Adrenal gland (tissue), 12 donors: ENCODE measurements around the gene CTTNBP2NL. TPM values are rescaled to one million over a fixed set of nuclear protein-coding genes. Genes with fewer than 3 reads are reported as not detected.
"Not testable (repeated sequence)": the region's sequence is repeated elsewhere in the genome, so short reads cannot be mapped to it uniquely, and the experiment has no call there.

Experiments used
- DNase-seq, 7 donors: peaks; one replicate each; pipeline ENCODE4 v3.0.0-alpha.2; 2019 to 2020
- H3K27ac ChIP-seq, 5 donors: fragments of 200-600 bp; sonication (generic) in 4 of 5; 1 replicate in 3 of 5; 2 replicates in 2 of 5; pipeline versions ENCODE4 v1.5.1 to v1.8.0; 2016 to 2020; ENCODE audit warnings: mild to moderate bottlenecking in 1 of 5
- H3K27me3 ChIP-seq: fragments of 200-600 bp; 2 replicates; pipeline ENCODE4 v1.8.0; 2021
- H3K36me3 ChIP-seq, 2 donors: fragments of 200-600 bp; replicated peaks in 1 of 2; 1 replicate in 1 of 2; 2 replicates in 1 of 2; pipeline versions ENCODE4 v1.5.1 to v1.8.0; 2018 to 2022
- H3K4me1 ChIP-seq, 2 donors: fragments of 200-600 bp; replicated peaks in 1 of 2; 1 replicate in 1 of 2; 2 replicates in 1 of 2; pipeline versions ENCODE4 v1.5.1 to v1.8.0; 2018 to 2021
- H3K4me3 ChIP-seq, 4 donors: fragments of 200-600 bp; sonication (generic) in 3 of 4; one replicate each; pipeline ENCODE4 v1.5.1; 2016 to 2018
- H3K9me3 ChIP-seq, 3 donors: fragments of 200-600 bp; sonication (generic) in 1 of 3; replicated peaks in 1 of 3; 1 replicate in 2 of 3; 2 replicates in 1 of 3; pipeline versions ENCODE4 v1.5.1 to v1.8.0; 2016 to 2021
- POLR2A ChIP-seq, 2 donors: fragments of 450-650 bp; IDR thresholded peaks; one replicate each; pipeline ENCODE4 v1.6.1; 2017; ENCODE audit warnings: antibody characterized with exemption in 2 of 2, mild to moderate bottlenecking in 2 of 2, moderate library complexity in 1 of 2
- WGBS, 4 donors: extraction: QIAGEN DNeasy Blood & Tissue Kit in 2 of 4; methylation state at CpG; one replicate each; pipeline versions ENCODE4 v1.1.5 to v1.1.7; 2013 to 2017; 5-methylcytosine and 5-hydroxymethylcytosine counted together
- intact Hi-C, 2 donors: fragments of 100-400 bp; cut with DNase I; formaldehyde crosslinking; loops; one replicate each; pipeline versions ENCODE4 v1.14.1 to v1.15.0; 2022 to 2023
- polyA plus RNA-seq, 3 donors: library from polyadenylated mRNA; stranded (reverse); fragments of 200-250 nt in 2 of 3; fragments of 350-450 nt in 1 of 3; fragmentation: Illumina TruSeq in 1 of 3; extraction: RNeasy Lipid Tissue Mini Kit (QIAGEN cat#74804) in 1 of 3; gene quantifications; one replicate each; pipeline ENCODE4 v1.2.3, GENCODE V29; 2013 to 2014
- total RNA-seq, 9 donors: library from RNA; depleted of rRNA in 4 of 9; stranded (reverse); fragments of >200 nt in 4 of 9; fragments of 120-200 nt in 1 of 9; fragmentation: NEBNext Ultra II Directional in 1 of 9; extraction: Animal tissue kit (Norgen Biotek cat#: 25700) in 1 of 9; gene quantifications; one replicate each; pipeline versions ENCODE4 v1.1.0 to v1.2.4, GENCODE V29; 2013 to 2023
- TF ChIP-seq, protein P1 (sequence below), 6 experiments: fragments of 450-650 bp in 4 of 6; fragments of 200-600 bp in 2 of 6; sonication (generic) in 1 of 6; IDR thresholded peaks; 1 replicate in 5 of 6; 2 replicates in 1 of 6; pipeline versions ENCODE4 v1.5.1 to v1.8.0; 2016 to 2021; ENCODE audit warnings: antibody characterized with exemption in 6 of 6, mild to moderate bottlenecking in 2 of 6, moderate library complexity in 1 of 6
- donor health status: healthy with polysubstance abuse.
- donor health status: Bipolar disorder and iron deficiency.
- donor health status: DM: yes; HTN: yes; CAD: no.
- donor health status: DM: no; HTN: no; CAD: no.
- donor health status: DM: no; HTN: no; CAD: no.
- donor health status: DM: yes; HTN: yes; CAD: no.

Gene CTTNBP2NL
- total and polyA plus RNA-seq, 12 donors: 2.5 to 22.0 (median 9.9) TPM

GRCh38 chr1:112431038-112431437, 35.0 kb downstream of the CTTNBP2NL start:
- WGBS, 4 donors: 58 to 67% (median 61%) methylated on average over 1 of the region's 1 CpG
- intact Hi-C loops: no loop called here
- Histone ChIP-seq H3K27me3 (no peaks in the 10 kb centered on the region), H3K4me3 (no peak overlapping the region), H3K9me3 (no peaks in the 10 kb centered on the region), H3K36me3 (no peaks in the 10 kb centered on the region), H3K4me1 (peaks cover 0 to 18% of the 10 kb centered on the region in 2 donors), H3K27ac (peak overlapping the region in 3 of 5 donors; percentile 21 to 72 (median 69))
- TF ChIP-seq POLR2A (IDR thresholded peaks at IDR 0.05): no peak
- TF ChIP-seq, protein P1, sequence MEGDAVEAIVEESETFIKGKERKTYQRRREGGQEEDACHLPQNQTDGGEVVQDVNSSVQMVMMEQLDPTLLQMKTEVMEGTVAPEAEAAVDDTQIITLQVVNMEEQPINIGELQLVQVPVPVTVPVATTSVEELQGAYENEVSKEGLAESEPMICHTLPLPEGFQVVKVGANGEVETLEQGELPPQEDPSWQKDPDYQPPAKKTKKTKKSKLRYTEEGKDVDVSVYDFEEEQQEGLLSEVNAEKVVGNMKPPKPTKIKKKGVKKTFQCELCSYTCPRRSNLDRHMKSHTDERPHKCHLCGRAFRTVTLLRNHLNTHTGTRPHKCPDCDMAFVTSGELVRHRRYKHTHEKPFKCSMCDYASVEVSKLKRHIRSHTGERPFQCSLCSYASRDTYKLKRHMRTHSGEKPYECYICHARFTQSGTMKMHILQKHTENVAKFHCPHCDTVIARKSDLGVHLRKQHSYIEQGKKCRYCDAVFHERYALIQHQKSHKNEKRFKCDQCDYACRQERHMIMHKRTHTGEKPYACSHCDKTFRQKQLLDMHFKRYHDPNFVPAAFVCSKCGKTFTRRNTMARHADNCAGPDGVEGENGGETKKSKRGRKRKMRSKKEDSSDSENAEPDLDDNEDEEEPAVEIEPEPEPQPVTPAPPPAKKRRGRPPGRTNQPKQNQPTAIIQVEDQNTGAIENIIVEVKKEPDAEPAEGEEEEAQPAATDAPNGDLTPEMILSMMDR (IDR thresholded peaks at IDR 0.05): no peak
- no peak for DNase-seq

GRCh38 chr1:112435448-112435847, 39.4 kb downstream of the CTTNBP2NL start:
- WGBS, 4 donors: 48 to 63% (median 58%) methylated on average over 3 of the region's 3 CpGs
- H3K4me3 ChIP-seq: no peak overlapping the region
- peak overlapping the region in 2 of 5 donors; percentile 7 to 26 for H3K27ac ChIP-seq
- no peak for TF ChIP-seq POLR2A (IDR thresholded peaks at IDR 0.05)
- TF ChIP-seq, protein P1 (IDR thresholded peaks at IDR 0.05): no peak
- no peak for DNase-seq
- no peaks in the 10 kb centered on the region for H3K36me3 ChIP-seq
- intact Hi-C loops: no loop called here
- H3K4me1 ChIP-seq: peaks cover 0 to 24% of the 10 kb centered on the region in 2 donors
- H3K9me3 ChIP-seq: no peaks in the 10 kb centered on the region
- H3K27me3 ChIP-seq: no peaks in the 10 kb centered on the region

DNA sequence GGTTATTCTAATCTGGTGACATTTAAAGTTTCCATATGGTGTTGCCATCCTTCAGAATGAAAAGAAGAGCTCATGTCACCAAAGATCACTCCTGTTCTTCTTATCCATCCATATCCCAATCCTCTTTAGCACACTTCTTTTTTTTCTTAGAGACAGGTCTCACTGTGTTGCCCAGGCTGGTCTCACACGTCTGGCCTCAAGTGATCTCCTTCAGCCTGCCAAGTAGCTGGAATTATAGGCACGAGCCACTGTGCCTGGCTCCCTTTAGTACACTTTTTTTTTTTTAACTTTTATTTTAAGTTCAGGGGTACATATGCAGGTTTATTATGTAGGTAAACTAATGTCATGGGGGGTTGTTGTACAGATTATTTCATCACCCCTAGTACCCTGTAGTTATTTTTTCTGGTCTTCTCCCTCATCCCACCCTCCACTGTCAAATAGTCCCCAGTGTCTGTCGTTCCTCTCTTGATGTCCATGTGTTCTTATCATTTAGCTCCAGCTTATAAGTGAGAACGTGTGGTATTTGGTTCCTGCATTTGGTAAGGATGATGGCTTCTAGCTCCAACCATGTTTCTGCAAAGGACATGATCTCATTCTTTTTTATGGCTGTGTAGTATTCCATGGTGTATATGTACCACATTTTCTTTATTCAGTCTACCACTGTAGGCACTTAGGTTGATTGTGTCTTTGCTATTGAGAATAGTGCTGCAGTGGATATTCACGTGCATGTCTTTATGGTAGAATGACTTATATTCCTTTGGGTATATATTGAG, 40.6 kb downstream of the CTTNBP2NL start:
- Histone ChIP-seq H3K36me3 (no peaks in the 10 kb centered on the region), H3K27me3 (no peaks in the 10 kb centered on the region), H3K27ac (no peak overlapping the region), H3K4me1 (peaks cover 0 to 20% of the 10 kb centered on the region in 2 donors), H3K4me3 (no peak overlapping the region), H3K9me3 (no peaks in the 10 kb centered on the region)
- TF ChIP-seq, protein P1 (IDR thresholded peaks at IDR 0.05): no peak
- TF ChIP-seq POLR2A (IDR thresholded peaks at IDR 0.05): no peak
- 90 to 96% (median 93%) methylated on average over 5 of the region's 5 CpGs for WGBS, 4 donors
- no peak for DNase-seq
- intact Hi-C loops: no loop called here

DNA sequence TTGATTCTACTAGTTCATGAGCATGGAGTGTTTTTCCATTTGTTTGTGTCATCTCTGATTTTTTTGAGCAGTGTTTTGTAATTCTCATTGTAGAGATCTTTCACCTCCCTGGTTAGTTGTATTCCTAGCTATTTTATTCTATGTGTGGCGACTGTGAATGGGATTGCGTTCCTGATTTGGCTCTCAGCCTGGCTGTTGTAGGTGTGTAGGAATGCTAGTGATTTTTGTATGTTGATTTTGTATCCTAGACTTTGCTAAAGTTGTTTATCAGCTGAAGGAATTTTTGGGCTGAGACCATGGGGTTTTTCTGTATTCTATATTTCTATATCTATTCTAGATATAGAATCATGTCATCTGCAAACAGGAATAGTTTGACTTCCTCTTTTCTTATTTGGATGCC, 42.1 kb downstream of the CTTNBP2NL start:
- H3K27me3 ChIP-seq, DNase-seq, intact Hi-C loops, H3K4me3 ChIP-seq, H3K9me3 ChIP-seq, H3K27ac ChIP-seq, H3K36me3 ChIP-seq: not testable (repeated sequence)
- H3K4me1 ChIP-seq: peaks cover 0 to 20% of the 10 kb centered on the region in 2 donors
- 70 to 74% (median 71%) methylated on average over 2 of the region's 2 CpGs for WGBS, 4 donors

DNA sequence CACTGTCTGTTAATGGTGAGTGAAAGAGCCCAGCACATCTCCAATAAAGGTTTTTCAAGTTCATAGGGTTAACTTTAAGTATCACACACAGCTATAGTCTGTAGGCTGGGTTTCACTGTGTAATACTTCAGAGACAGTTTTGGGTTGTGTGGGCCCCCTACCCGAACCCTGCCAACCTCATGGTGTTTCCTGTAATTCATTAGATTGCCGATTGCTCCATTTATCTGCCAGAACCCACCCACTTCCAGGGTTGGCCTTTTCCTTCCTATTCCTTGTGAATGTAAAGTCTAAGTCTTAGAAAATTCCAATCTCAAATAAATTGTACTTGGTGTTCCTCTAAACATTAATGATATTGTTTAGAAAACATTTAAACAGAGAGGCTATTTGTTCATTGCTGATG, 43.6 kb downstream of the CTTNBP2NL start:
- H3K4me1 ChIP-seq: peaks cover 0 to 20% of the 10 kb centered on the region in 2 donors
- intact Hi-C loops: no loop called here
- no peaks in the 10 kb centered on the region for H3K27me3 ChIP-seq
- TF ChIP-seq POLR2A (IDR thresholded peaks at IDR 0.05): no peak
- TF ChIP-seq, protein P1 (IDR thresholded peaks at IDR 0.05): no peak
- DNase-seq: no peak
- WGBS, 4 donors: 55 to 67% (median 60%) methylated on average over 2 of the region's 2 CpGs
- no peak overlapping the region for H3K4me3 ChIP-seq
- H3K9me3 ChIP-seq: no peaks in the 10 kb centered on the region
- H3K36me3 ChIP-seq: no peaks in the 10 kb centered on the region
- peak overlapping the region in 2 of 5 donors; percentile 15 to 30 for H3K27ac ChIP-seq
